Measurements from ENCODE around the gene MROH2B.
"Not testable (repeated sequence)": the region's sequence is repeated elsewhere in the genome, so short reads cannot be mapped to it uniquely, and the experiment has no call there.

The MROH2B gene

GRCh38 chr5:41032973-41033372 is 38.2 kb downstream of the MROH2B start:
- Histone ChIP-seq H3K4me3 (no peak overlapping the region), H3K9me3 (no peaks in the 10 kb centered on the region), H3K27me3 (no peaks in the 10 kb centered on the region), H3K27ac (no peak overlapping the region), H3K4me2 (no peak overlapping the region), H3K9ac (no peak overlapping the region), H3K36me3 (no peaks in the 10 kb centered on the region), H3K4me1 (no peaks in the 10 kb centered on the region), H4K20me1 (no peaks in the 10 kb centered on the region)
- no peak for TF ChIP-seq Cebpa-rat (IDR thresholded peaks at IDR 0.05)

GRCh38 chr5:41022600-41022999 is 48.5 kb downstream of the MROH2B start:
- not testable (repeated sequence) for H3K9ac ChIP-seq, H3K36me3 ChIP-seq, H4K20me1 ChIP-seq, H3K27ac ChIP-seq, H3K27me3 ChIP-seq, H3K4me2 ChIP-seq, H3K4me3 ChIP-seq, H3K4me1 ChIP-seq, H3K9me3 ChIP-seq

GRCh38 chr5:41012318-41012717 is 58.8 kb downstream of the MROH2B start:
- H3K4me3 ChIP-seq, result no peak overlapping the region
- no peaks in the 10 kb centered on the region for H3K4me1 ChIP-seq
- no peaks in the 10 kb centered on the region for H3K36me3 ChIP-seq
- H4K20me1 ChIP-seq, result no peaks in the 10 kb centered on the region
- no peaks in the 10 kb centered on the region for H3K9me3 ChIP-seq
- no peaks in the 10 kb centered on the region for H3K27me3 ChIP-seq
- no peak overlapping the region for H3K9ac ChIP-seq
- TF ChIP-seq Cebpa-rat (IDR thresholded peaks at IDR 0.05), result no peak
- H3K4me2 ChIP-seq, result no peak overlapping the region
- no peak overlapping the region for H3K27ac ChIP-seq

- no peak overlapping the region for H3K4me2 ChIP-seq
- H3K4me3 ChIP-seq, result no peak overlapping the region
- no peaks in the 10 kb centered on the region for H3K4me1 ChIP-seq
- no peaks in the 10 kb centered on the region for H3K27me3 ChIP-seq
- H4K20me1 ChIP-seq, result no peaks in the 10 kb centered on the region
- no peak overlapping the region for H3K27ac ChIP-seq
- H3K9me3 ChIP-seq, result no peaks in the 10 kb centered on the region
- no peaks in the 10 kb centered on the region for H3K36me3 ChIP-seq
- no peak overlapping the region for H3K9ac ChIP-seq
- TF ChIP-seq Cebpa-rat (IDR thresholded peaks at IDR 0.05), result no peak
These were observed 60.6 kb downstream of the MROH2B start for GRCh38 chr5:41010572-41010971.

GRCh38 chr5:41009232-41009631 is 61.9 kb downstream of the MROH2B start:
- H3K9me3 ChIP-seq, result no peaks in the 10 kb centered on the region
- no peak overlapping the region for H3K27ac ChIP-seq
- H3K27me3 ChIP-seq, result no peaks in the 10 kb centered on the region
- H3K4me1 ChIP-seq, result no peaks in the 10 kb centered on the region
- no peaks in the 10 kb centered on the region for H4K20me1 ChIP-seq
- no peak overlapping the region for H3K9ac ChIP-seq
- TF ChIP-seq Cebpa-rat (IDR thresholded peaks at IDR 0.05), result no peak
- H3K4me3 ChIP-seq, result no peak overlapping the region
- H3K36me3 ChIP-seq, result no peaks in the 10 kb centered on the region
- H3K4me2 ChIP-seq, result no peak overlapping the region

GRCh38 chr5:41004931-41005330 is 66.2 kb downstream of the MROH2B start:
- no peaks in the 10 kb centered on the region for H3K27me3 ChIP-seq
- no peaks in the 10 kb centered on the region for H3K9me3 ChIP-seq
- no peak for TF ChIP-seq Cebpa-rat (IDR thresholded peaks at IDR 0.05)
- H3K36me3 ChIP-seq, result no peaks in the 10 kb centered on the region
- H3K4me1 ChIP-seq, result no peaks in the 10 kb centered on the region
- H3K4me2 ChIP-seq, result no peak overlapping the region
- H3K9ac ChIP-seq, result no peak overlapping the region
- no peak overlapping the region for H3K27ac ChIP-seq
- H3K4me3 ChIP-seq, result no peak overlapping the region
- H4K20me1 ChIP-seq, result no peaks in the 10 kb centered on the region

GRCh38 chr5:41003670-41004376 is 67.3 kb downstream of the MROH2B start:
- Histone ChIP-seq H3K4me1 (no peaks in the 10 kb centered on the region), H3K27ac (no peak overlapping the region), H3K9ac (no peak overlapping the region), H3K9me3 (no peaks in the 10 kb centered on the region), H4K20me1 (no peaks in the 10 kb centered on the region), H3K4me2 (no peak overlapping the region), H3K4me3 (no peak overlapping the region), H3K27me3 (no peaks in the 10 kb centered on the region), H3K36me3 (no peaks in the 10 kb centered on the region)
- no peak for TF ChIP-seq Cebpa-rat (IDR thresholded peaks at IDR 0.05)

- Histone ChIP-seq H3K4me1 (no peaks in the 10 kb centered on the region), H3K4me3 (no peak overlapping the region), H3K4me2 (no peak overlapping the region)
These were observed 71.2 kb downstream of the MROH2B start for GRCh38 chr5:40999966-41000365.

GRCh38 chr5:40999142-40999541 is 72.0 kb downstream of the MROH2B start:
- Histone ChIP-seq H3K4me3 (no peak overlapping the region), H3K9ac (no peak overlapping the region), H3K27me3 (no peaks in the 10 kb centered on the region), H3K27ac (no peak overlapping the region), H3K36me3 (no peaks in the 10 kb centered on the region), H3K9me3 (no peaks in the 10 kb centered on the region), H4K20me1 (no peaks in the 10 kb centered on the region), H3K4me1 (no peaks in the 10 kb centered on the region), H3K4me2 (no peak overlapping the region)
- no peak for TF ChIP-seq Cebpa-rat (IDR thresholded peaks at IDR 0.05)

More at GRCh38 chr5:40999966-41000365, 71.2 kb downstream of the MROH2B start:
- Histone ChIP-seq H3K9ac (no peak overlapping the region), H3K36me3 (no peaks in the 10 kb centered on the region), H4K20me1 (no peaks in the 10 kb centered on the region), H3K9me3 (no peaks in the 10 kb centered on the region), H3K27ac (no peak overlapping the region), H3K27me3 (no peaks in the 10 kb centered on the region)
- TF ChIP-seq Cebpa-rat (IDR thresholded peaks at IDR 0.05), result no peak

GRCh38 chr5:40995801-40996586 is 75.1 kb downstream of the MROH2B start:
- no peaks in the 10 kb centered on the region for H3K4me1 ChIP-seq
- H3K9ac ChIP-seq, result no peak overlapping the region
- no peak overlapping the region for H3K4me2 ChIP-seq
- TF ChIP-seq Cebpa-rat (IDR thresholded peaks at IDR 0.05), result no peak
- H3K4me3 ChIP-seq, result no peak overlapping the region
- H3K36me3 ChIP-seq, result no peaks in the 10 kb centered on the region
- no peak overlapping the region for H3K27ac ChIP-seq
- H3K9me3 ChIP-seq, result peaks cover 6% of the 10 kb centered on the region; the same call in 1 of the 2 replicates
- no peaks in the 10 kb centered on the region for H4K20me1 ChIP-seq
- no peaks in the 10 kb centered on the region for H3K27me3 ChIP-seq
